Measurements from ENCODE around the gene NECTIN1.
A peak's percentile ranks its signal among the peaks of the same experiment; 100 is the strongest.

The NECTIN1 gene

DNA sequence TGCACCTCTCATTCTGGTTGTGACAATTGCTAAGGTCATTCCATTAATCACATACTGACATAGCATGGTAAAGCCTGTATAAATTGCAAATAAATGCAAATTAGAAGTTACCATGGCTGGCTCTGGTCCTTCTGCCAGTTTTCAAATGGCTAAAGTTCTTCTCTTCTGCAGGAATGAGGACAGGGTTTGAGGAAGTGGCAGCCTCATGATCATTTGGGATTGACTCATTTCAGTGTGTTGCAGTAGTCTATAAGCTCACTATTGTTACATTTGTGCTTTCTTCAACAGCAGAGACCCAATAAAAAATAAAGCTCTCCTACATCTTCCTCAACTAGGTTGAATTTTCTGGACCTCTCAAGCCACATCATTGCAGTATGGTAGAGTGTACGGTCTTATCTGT, 60.3 kb downstream of the NECTIN1 start:
- no peak for DNase-seq

GRCh38 chr11:119666463-119667131, 62.4 kb downstream of the NECTIN1 start:
- DNase-seq = peak; percentile 69

- DNase-seq = no peak
Observed at GRCh38 chr11:119666061-119666460, 62.9 kb downstream of the NECTIN1 start.

DNA sequence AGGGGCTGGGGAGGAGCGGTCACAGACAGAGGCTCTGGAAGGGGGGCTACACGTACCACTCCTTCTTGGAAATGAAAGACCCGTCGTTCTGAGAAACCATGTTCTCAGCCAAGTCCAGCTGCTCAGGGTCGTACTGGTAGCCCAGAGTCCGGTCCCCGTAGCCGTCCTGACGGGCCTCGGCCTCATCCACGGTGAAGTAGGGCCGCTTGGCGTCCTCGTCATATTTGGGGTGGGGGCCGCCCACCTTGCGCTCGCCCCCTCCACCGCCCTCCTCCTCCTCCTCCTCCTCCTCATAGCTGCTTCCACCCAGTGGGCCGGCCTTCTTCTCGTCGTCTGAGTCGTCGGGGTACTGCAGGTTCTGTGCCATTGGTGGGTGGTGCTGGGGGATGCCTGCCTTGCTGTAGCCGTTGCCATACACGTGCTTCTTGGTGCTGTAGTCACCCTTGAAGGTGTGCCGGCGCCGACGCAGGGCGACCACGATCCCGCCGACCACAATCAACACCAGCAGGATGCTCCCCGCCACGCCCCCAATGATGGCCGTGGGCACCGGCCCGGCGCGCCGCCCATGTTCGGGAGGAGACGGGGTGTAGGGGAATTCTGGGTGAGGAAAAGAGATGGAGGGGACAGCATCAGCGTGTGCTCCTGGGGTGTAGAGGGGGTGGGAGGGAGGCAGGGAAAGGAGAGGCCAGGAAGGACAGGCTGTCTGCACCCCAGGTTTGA, 64.1 kb downstream of the NECTIN1 start:
- no peak for DNase-seq

DNA sequence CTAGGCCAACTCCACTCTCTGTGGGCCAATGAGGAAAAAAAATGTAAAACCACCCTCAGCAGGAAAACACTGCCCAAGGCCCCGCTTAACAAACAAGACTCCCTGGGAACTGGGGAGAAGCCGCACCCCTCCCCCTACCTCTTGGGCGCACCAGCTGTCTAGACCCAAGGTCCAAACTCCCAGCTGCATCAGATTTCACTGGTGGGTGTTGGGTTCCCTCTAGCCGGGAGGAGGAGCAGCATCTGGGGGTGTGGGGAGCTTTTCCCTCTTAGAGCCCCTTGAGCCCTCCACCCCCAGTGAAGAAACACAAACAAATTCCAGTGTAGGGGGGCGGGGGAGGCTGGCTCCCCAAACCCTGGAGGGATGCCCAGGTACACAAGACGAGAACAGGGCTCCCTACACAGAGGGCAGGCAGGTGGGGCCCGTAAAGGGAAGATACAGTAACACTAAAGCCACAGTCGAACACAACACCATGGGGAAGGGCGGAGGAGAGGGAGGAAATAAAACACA, 64.9 kb downstream of the NECTIN1 start:
- no peak for DNase-seq

DNA sequence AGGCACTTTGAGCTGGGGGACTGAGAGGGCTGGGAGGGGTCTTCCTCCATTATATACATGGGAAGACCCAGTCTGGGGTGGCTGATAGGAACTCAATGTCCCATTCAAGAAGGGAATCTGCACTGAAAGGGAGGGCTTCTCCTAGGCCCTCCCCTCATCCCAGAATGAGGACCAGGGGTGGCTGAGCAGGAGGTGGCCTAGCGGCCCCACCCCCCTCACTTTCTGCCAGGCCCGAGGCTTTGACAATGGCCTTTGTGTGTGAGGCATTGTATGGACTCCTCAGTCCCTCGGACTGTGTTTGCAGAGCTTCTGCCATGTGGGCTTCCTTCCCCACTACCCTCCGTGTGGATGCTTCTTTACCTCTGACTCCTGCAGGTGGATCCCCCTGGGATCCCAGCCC, 65.7 kb downstream of the NECTIN1 start:
- DNase-seq = no peak

DNA sequence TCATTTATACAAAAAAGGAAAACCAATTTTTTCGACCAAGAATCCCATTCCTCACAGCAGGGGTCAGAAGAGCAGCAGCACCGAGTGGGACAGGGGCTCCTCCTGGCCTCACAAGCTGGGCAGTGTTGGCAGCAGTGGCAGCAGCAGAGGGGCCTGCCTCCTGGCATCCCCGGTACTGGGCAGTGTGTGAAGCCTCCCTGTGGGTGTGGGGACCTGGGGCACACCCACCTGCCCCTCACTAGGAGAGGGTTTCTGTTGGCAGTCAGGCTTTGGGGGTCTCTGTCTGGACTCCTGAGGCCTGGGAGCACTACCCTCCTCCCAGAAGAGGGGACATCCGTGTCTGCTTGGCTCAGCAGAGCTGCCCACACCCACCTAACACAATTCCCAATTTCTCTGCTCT, 67.8 kb downstream of the NECTIN1 start:
- DNase-seq = no peak

DNA sequence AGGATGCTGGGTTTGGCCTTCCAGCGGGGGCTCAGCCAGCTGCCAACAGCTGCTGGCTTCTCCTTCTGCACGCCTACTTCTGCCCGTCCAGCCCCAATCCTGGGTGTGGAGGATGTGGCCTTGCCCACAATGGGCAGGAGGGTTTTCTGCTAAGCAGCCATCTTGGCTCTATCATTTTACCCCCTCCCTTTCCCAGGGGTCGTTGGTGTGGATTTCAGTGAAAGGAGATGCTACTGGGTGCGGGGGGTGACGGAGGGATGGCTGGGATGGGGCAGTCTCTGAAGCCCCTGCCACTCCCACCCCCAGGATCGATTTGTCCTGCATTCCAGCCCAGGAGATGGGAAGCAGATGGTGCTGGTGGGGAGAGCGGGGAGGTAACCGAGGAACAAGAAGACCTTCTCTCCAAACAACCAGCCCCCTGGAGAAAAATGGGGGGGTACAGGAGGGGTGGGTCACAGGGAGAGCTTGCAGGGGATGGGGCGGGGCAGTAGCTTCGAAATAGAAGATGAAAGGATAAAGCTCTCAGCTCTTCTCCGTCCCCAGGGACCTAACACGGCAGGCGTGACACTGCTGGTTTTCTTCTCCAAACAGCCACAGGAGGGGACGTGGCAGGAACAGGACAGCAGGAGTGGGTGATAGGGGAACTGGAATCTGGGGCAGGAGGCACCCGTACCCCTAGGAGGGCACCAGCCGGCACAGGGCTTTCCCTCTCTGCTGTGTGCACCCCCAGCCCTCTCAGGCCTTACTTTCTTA, 68.9 kb downstream of the NECTIN1 start:
- no peak for DNase-seq

GRCh38 chr11:119652907-119653659, 75.9 kb downstream of the NECTIN1 start:
- no peak for DNase-seq

GRCh38 chr11:119651802-119652584, 77.0 kb downstream of the NECTIN1 start:
- DNase-seq = no peak

- DNase-seq = no peak
Observed at GRCh38 chr11:119650251-119650650, 78.7 kb downstream of the NECTIN1 start.

- no peak for DNase-seq
Observed at GRCh38 chr11:119647254-119647653, 81.7 kb downstream of the NECTIN1 start.

- no peak for DNase-seq
Observed at GRCh38 chr11:119645018-119645417, 84.0 kb downstream of the NECTIN1 start.

DNA sequence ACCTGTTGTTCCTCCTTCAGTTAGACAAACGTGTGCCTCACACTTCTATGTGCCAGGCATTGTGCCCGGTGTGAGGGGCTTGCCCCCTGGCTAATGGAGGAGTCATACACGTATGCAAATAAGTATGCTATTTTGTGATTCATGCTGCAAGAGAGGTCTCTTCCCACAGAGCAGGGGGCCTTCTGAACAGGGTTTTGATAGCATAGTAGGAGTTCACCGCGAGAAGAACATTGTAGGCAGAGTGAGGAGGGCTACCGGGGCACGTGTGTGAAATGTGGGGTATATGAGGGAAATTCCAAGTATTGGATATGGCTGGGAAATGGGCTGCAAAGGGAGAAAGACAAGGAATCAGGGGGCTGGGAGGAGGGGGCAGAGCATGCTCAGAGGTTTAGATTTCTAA, 84.5 kb downstream of the NECTIN1 start:
- no peak for DNase-seq

- no peak for DNase-seq
Observed at GRCh38 chr11:119643876-119644225, 85.1 kb downstream of the NECTIN1 start.

GRCh38 chr11:119643212-119643875, 85.7 kb downstream of the NECTIN1 start:
- DNase-seq = no peak

GRCh38 chr11:119641983-119642745, 86.8 kb downstream of the NECTIN1 start:
- no peak for DNase-seq

GRCh38 chr11:119640541-119640940, 88.5 kb downstream of the NECTIN1 start:
- no peak for DNase-seq

DNA sequence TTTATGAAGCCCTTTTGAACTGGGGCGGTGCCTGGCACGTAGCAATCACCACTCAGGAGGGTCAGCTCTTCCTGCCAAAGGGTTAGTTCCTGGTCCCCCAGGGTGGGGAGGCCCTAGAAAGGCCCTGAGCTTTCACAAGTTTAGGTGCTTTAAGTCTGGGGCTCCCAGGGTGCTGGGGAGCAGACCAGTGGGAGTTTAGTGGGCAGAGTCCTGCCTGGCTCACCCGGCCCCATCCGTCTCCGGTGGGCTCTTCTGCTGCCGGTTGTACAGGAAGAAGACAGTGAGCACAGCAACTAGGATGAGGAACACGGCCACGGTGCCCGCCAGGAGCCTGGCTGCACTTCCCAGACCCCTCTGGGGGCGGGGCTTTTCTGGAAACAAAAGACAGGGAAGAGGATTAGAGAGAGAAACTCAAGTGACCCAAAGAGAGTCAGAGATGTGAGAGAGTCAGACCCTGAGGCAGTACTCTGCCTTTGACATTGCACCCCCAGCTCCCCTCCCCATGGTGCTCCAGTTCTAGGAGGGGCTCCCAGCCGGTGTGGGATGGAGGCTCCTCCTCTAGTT, 89.3 kb downstream of the NECTIN1 start:
- no peak for DNase-seq

DNA sequence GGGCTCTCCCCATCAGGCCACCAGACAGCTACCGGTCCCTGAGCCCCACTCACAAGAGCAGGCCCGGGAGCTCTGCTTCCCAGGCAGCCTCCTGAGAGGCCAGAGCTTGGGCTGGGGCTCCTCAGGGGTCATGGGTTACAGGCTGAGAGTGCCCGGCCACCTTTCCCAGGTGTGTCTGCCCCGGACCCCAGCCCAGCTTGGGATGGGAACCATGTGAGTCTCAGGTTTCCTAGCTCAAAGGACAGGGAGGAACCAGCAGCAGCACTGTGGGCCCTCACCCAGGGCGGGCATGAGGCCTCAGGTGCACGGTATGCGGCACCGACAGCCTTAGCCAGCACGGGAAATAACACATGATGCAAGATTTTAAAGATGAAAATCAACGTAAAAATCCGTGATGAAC, 90.1 kb downstream of the NECTIN1 start:
- no peak for DNase-seq

GRCh38 chr11:119637481-119637880, 91.5 kb downstream of the NECTIN1 start:
- DNase-seq = no peak

Measured in activated T-cell treated with anti-CD3 and anti-CD28 coated beads, Interleukin-2, amount 50 U/mL, for 1 hour (primary cell).